Forelimb muscle (tissue), 1 donor: Measurements from ENCODE around the gene PCDH7. TPM values are rescaled to one million over a fixed set of nuclear protein-coding genes. Genes with fewer than 3 reads are reported as not detected.

Experiments used
- DNase-seq: peaks from one replicate; pipeline ENCODE4 v3.0.0-alpha.2; 2013; ENCODE audit warnings: low read depth
- polyA plus RNA-seq: library from polyadenylated mRNA; unstranded; fragments of 120-200 nt; gene quantifications from one replicate; pipeline ENCODE4 v1.2.1, GENCODE V29; 2013; ENCODE audit not compliant: insufficient read length

PCDH7 gene
- polyA plus RNA-seq, 1 donor, result 27.3 TPM

GRCh38 chr4:30725562-30725961 lies 5.4 kb downstream of the PCDH7 start:
- DNase-seq, result no peak

GRCh38 chr4:30726090-30726675 lies 6.0 kb downstream of the PCDH7 start:
- no peak for DNase-seq

GRCh38 chr4:30727409-30727808 lies 7.2 kb downstream of the PCDH7 start:
- DNase-seq, result no peak

GRCh38 chr4:30728311-30728710 lies 8.1 kb downstream of the PCDH7 start:
- DNase-seq, result no peak

GRCh38 chr4:30743897-30744296 lies 23.7 kb downstream of the PCDH7 start:
- DNase-seq, result no peak

- DNase-seq, result no peak
Observed at GRCh38 chr4:30744386-30744785, 24.2 kb downstream of the PCDH7 start.

- DNase-seq, result no peak
Observed at GRCh38 chr4:30744957-30745640, 24.9 kb downstream of the PCDH7 start.

- no peak for DNase-seq
Observed at GRCh38 chr4:30746735-30747134, 26.6 kb downstream of the PCDH7 start.

- DNase-seq, result no peak
Observed at GRCh38 chr4:30753316-30753715, 33.1 kb downstream of the PCDH7 start.

- no peak for DNase-seq
Observed at GRCh38 chr4:30754021-30754420, 33.9 kb downstream of the PCDH7 start.

GRCh38 chr4:30755346-30755745 lies 35.2 kb downstream of the PCDH7 start:
- no peak for DNase-seq

- DNase-seq, result no peak
Observed at GRCh38 chr4:30756553-30756952, 36.4 kb downstream of the PCDH7 start.

GRCh38 chr4:30757357-30757756 lies 37.2 kb downstream of the PCDH7 start:
- DNase-seq, result no peak

GRCh38 chr4:30760551-30760950 lies 40.4 kb downstream of the PCDH7 start:
- DNase-seq, result no peak

GRCh38 chr4:30763321-30763727 lies 43.2 kb downstream of the PCDH7 start:
- DNase-seq, result no peak

- DNase-seq, result no peak
Observed at GRCh38 chr4:30765022-30765421, 44.9 kb downstream of the PCDH7 start.

GRCh38 chr4:30767147-30767845 lies 47.1 kb downstream of the PCDH7 start:
- DNase-seq, result no peak

- DNase-seq, result peak; percentile 70
Observed at GRCh38 chr4:30768277-30768676, 48.1 kb downstream of the PCDH7 start.

GRCh38 chr4:30769093-30769492 lies 48.9 kb downstream of the PCDH7 start:
- no peak for DNase-seq

- DNase-seq, result peak; percentile 89
Observed at GRCh38 chr4:30770049-30770549, 49.9 kb downstream of the PCDH7 start.

- DNase-seq, result no peak
Observed at GRCh38 chr4:30770812-30771211, 50.6 kb downstream of the PCDH7 start.

GRCh38 chr4:30776451-30776850 lies 56.3 kb downstream of the PCDH7 start:
- DNase-seq, result no peak

GRCh38 chr4:30776921-30777415 lies 56.8 kb downstream of the PCDH7 start:
- DNase-seq, result no peak
